GM23338 (cell line): ENCODE measurements around the gene EVL. TPM values are rescaled to one million over a fixed set of nuclear protein-coding genes. Genes with fewer than 3 reads are reported as not detected.

ENCODE experiments used
- ATAC-seq: fragments of 200-7000 bp; cut with Tn5 transposase; 3 replicates; pipeline ENCODE4 v1.9.1; 2020
- DNase-seq: peaks from one replicate; pipeline ENCODE4 v3.0.0-alpha.2; 2015; ENCODE audit warnings: low spot score
- H2AFZ ChIP-seq: fragments of 200-600 bp; sonication (generic); 2 replicates; pipeline ENCODE4 v1.8.0; 2016; ENCODE audit warnings: antibody characterized with exemption, mild to moderate bottlenecking, moderate library complexity
- H3F3A ChIP-seq: fragments of 200-600 bp; sonication (generic); replicated peaks from 2 replicates; pipeline ENCODE4 v1.8.0; 2017; ENCODE audit warnings: antibody characterized with exemption, mixed run types, low read depth
- H3K27ac ChIP-seq: fragments of 200-600 bp; sonication (generic); 2 replicates; pipeline ENCODE4 v1.6.1; 2016; ENCODE audit warnings: low read depth
- H3K27me3 ChIP-seq: fragments of 200-600 bp; sonication (generic); 2 replicates; pipeline ENCODE4 v1.8.0; 2016; ENCODE audit warnings: mild to moderate bottlenecking, mixed run types, moderate library complexity; ENCODE audit not compliant: insufficient read depth
- H3K36me3 ChIP-seq: fragments of 200-600 bp; sonication (generic); 2 replicates; pipeline ENCODE4 v1.8.0; 2016; ENCODE audit warnings: mild to moderate bottlenecking; ENCODE audit not compliant: insufficient read depth
- H3K4me1 ChIP-seq: fragments of 200-600 bp; sonication (generic); 2 replicates; pipeline ENCODE4 v1.8.0; 2016; ENCODE audit warnings: mild to moderate bottlenecking, moderate library complexity; ENCODE audit not compliant: insufficient read depth
- H3K4me2 ChIP-seq: fragments of 200-600 bp; sonication (generic); 2 replicates; pipeline ENCODE4 v1.7.1; 2017; ENCODE audit warnings: mixed run types
- H3K4me3 ChIP-seq: fragments of 200-600 bp; sonication (generic); 2 replicates; pipeline ENCODE4 v1.6.1; 2016; ENCODE audit warnings: mixed run types
- H3K79me2 ChIP-seq: fragments of 200-600 bp; sonication (generic); replicated peaks from 2 replicates; pipeline ENCODE4 v1.8.0; 2017; ENCODE audit warnings: mild to moderate bottlenecking; ENCODE audit not compliant: insufficient read depth
- H3K9me2 ChIP-seq: fragments of 200-600 bp; sonication (generic); 2 replicates; pipeline ENCODE4 v1.8.0; 2017; ENCODE audit not compliant: insufficient read depth
- H4K20me1 ChIP-seq: fragments of 200-600 bp; sonication (generic); replicated peaks from 2 replicates; pipeline ENCODE4 v1.8.0; 2017; ENCODE audit warnings: mild to moderate bottlenecking; ENCODE audit not compliant: insufficient read depth
- H3K27ac Mint-ChIP-seq: 2 replicates; pipeline ENCODE4 v1.8.0; 2020; ENCODE audit warnings: inconsistent platforms, mild to moderate bottlenecking, moderate library complexity, mixed read lengths
- H3K27me3 Mint-ChIP-seq: 3 replicates; pipeline ENCODE4 v1.8.0; 2022; ENCODE audit warnings: low read depth, mild to moderate bottlenecking, moderate library complexity, mixed read lengths, inconsistent platforms; ENCODE audit not compliant: insufficient read depth, poor library complexity
- H3K36me3 Mint-ChIP-seq: 3 replicates; pipeline ENCODE4 v1.8.0; 2021; ENCODE audit warnings: low read depth, mild to moderate bottlenecking, inconsistent platforms, moderate library complexity, mixed read lengths
- H3K4me1 Mint-ChIP-seq: 3 replicates; pipeline ENCODE4 v1.8.0; 2020; ENCODE audit warnings: mild to moderate bottlenecking, inconsistent platforms, mixed read lengths
- H3K4me3 Mint-ChIP-seq: 3 replicates; pipeline ENCODE4 v1.8.0; 2021; ENCODE audit warnings: moderate library complexity, mild to moderate bottlenecking, inconsistent platforms, mixed read lengths
- H3K9me3 Mint-ChIP-seq: 3 replicates; pipeline ENCODE4 v1.8.0; 2020; ENCODE audit warnings: moderate library complexity, mild to moderate bottlenecking, inconsistent platforms, mixed read lengths
- CREB1 ChIP-seq: fragments of 250-450 bp; sonication (Bioruptor Pico); IDR thresholded peaks from 2 replicates; pipeline ENCODE4 v1.5.0; 2020; ENCODE audit warnings: low read depth, mild to moderate bottlenecking, moderate library complexity
- EZH2 ChIP-seq: fragments of 200-600 bp; sonication (generic); IDR thresholded peaks from one replicate; pipeline ENCODE4 v1.8.0; 2017; ENCODE audit warnings: antibody characterized with exemption, mild to moderate bottlenecking, low read depth; ENCODE audit not compliant: unreplicated experiment
- JUNB ChIP-seq: IDR thresholded peaks from one replicate; pipeline ENCODE4 v1.6.1; 2016; ENCODE audit warnings: antibody characterized with exemption; ENCODE audit not compliant: unreplicated experiment
- NANOG ChIP-seq: IDR thresholded peaks from 2 replicates; pipeline ENCODE4 v1.6.1; 2016; ENCODE audit warnings: antibody characterized with exemption, borderline replicate concordance
- POLR2AphosphoS5 ChIP-seq: IDR thresholded peaks from 2 replicates; pipeline ENCODE4 v1.6.1; 2016; ENCODE audit warnings: antibody characterized with exemption, low read depth
- STAT1 ChIP-seq: IDR thresholded peaks from one replicate; pipeline ENCODE4 v1.6.1; 2016; ENCODE audit warnings: antibody characterized with exemption; ENCODE audit not compliant: unreplicated experiment
- ZNF114 ChIP-seq: fragments of 250-450 bp; sonication (Bioruptor Pico); IDR thresholded peaks from 2 replicates; pipeline ENCODE4 v1.5.0; 2020; ENCODE audit warnings: mild to moderate bottlenecking, moderate library complexity
- ZNF331 ChIP-seq: fragments of 250-450 bp; sonication (Bioruptor Pico); IDR thresholded peaks from 2 replicates; pipeline ENCODE4 v1.5.0; 2020; ENCODE audit warnings: low read depth, mild to moderate bottlenecking, moderate library complexity
- polyA plus RNA-seq: library from polyadenylated mRNA; unstranded; fragments of >200 nt; fragmentation: Nextera tagmentation; extraction: Ambion mirVana; gene quantifications from 2 replicates; pipeline ENCODE4 v1.2.1, GENCODE V29; 2016
- total RNA-seq: library from RNA; depleted of rRNA; stranded (reverse); fragments of >200 nt; shearing (Covaris generic); gene quantifications from 2 replicates; pipeline ENCODE4 v1.2.3, GENCODE V29; 2014
- TF ChIP-seq, protein P1 (sequence below): fragments of 250-450 bp; sonication (Bioruptor Pico); IDR thresholded peaks from 2 replicates; pipeline ENCODE4 v1.5.0; 2020; ENCODE audit warnings: mild to moderate bottlenecking, moderate library complexity
- TF ChIP-seq, protein P2 (sequence below): IDR thresholded peaks from 2 replicates; pipeline ENCODE4 v1.6.1; 2016; ENCODE audit warnings: antibody characterized with exemption
- TF ChIP-seq, protein P3 (sequence below), 2 experiments: fragments of 200-600 bp in 1 of 2; sonication (generic) in 1 of 2; conservative IDR thresholded peaks; 2 replicates each; pipeline versions ENCODE4 v1.5.1 to v1.6.1; 2016 to 2017; ENCODE audit warnings: antibody characterized with exemption in 2 of 2, low read depth in 2 of 2, mild to moderate bottlenecking in 2 of 2, moderate library complexity in 1 of 2
- TF ChIP-seq, protein P4 (sequence below): IDR thresholded peaks from one replicate; pipeline ENCODE4 v1.6.1; 2018; ENCODE audit warnings: antibody characterized with exemption; ENCODE audit not compliant: unreplicated experiment

Gene EVL
- total and polyA plus RNA-seq, 2 experiments from 2014 or later = 28.2 to 50.5 TPM

DNA sequence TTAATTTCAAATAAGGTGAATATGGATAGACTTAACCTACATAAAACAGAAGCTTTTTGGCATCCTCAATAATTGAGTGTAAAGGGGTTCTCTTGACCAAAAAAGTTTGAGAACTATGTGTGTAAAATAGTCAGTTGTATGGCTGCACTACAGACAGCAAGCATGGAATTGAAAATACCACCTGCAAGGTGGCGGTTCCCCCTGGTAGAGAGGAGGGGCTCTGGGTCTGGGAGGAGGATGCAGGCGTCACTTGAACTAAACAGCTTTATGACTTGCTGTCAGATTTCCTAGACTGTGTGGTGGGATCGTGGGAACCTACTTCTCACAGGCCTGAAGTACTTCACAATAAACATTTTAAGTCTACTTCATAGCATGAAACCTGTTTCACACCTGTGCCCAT lies 6.3 kb downstream of the EVL start:
- Histone ChIP-seq H3K36me3 (no peaks in the 10 kb centered on the region), H3F3A (no peaks in the 10 kb centered on the region), H3K79me2 (no peaks in the 10 kb centered on the region), H3K4me3 (no peak overlapping the region), H3K9me2 (no peaks in the 10 kb centered on the region), H2AFZ (no peak overlapping the region), H3K4me2 (no peak overlapping the region), H3K4me1 (no peaks in the 10 kb centered on the region), H3K27ac (no peak overlapping the region), H4K20me1 (peaks cover 6% of the 10 kb centered on the region), H3K27me3 (no peaks in the 10 kb centered on the region)
- H3K27me3 Mint-ChIP-seq = peaks cover 15% of the 10 kb centered on the region
- TF ChIP-seq, protein P1, sequence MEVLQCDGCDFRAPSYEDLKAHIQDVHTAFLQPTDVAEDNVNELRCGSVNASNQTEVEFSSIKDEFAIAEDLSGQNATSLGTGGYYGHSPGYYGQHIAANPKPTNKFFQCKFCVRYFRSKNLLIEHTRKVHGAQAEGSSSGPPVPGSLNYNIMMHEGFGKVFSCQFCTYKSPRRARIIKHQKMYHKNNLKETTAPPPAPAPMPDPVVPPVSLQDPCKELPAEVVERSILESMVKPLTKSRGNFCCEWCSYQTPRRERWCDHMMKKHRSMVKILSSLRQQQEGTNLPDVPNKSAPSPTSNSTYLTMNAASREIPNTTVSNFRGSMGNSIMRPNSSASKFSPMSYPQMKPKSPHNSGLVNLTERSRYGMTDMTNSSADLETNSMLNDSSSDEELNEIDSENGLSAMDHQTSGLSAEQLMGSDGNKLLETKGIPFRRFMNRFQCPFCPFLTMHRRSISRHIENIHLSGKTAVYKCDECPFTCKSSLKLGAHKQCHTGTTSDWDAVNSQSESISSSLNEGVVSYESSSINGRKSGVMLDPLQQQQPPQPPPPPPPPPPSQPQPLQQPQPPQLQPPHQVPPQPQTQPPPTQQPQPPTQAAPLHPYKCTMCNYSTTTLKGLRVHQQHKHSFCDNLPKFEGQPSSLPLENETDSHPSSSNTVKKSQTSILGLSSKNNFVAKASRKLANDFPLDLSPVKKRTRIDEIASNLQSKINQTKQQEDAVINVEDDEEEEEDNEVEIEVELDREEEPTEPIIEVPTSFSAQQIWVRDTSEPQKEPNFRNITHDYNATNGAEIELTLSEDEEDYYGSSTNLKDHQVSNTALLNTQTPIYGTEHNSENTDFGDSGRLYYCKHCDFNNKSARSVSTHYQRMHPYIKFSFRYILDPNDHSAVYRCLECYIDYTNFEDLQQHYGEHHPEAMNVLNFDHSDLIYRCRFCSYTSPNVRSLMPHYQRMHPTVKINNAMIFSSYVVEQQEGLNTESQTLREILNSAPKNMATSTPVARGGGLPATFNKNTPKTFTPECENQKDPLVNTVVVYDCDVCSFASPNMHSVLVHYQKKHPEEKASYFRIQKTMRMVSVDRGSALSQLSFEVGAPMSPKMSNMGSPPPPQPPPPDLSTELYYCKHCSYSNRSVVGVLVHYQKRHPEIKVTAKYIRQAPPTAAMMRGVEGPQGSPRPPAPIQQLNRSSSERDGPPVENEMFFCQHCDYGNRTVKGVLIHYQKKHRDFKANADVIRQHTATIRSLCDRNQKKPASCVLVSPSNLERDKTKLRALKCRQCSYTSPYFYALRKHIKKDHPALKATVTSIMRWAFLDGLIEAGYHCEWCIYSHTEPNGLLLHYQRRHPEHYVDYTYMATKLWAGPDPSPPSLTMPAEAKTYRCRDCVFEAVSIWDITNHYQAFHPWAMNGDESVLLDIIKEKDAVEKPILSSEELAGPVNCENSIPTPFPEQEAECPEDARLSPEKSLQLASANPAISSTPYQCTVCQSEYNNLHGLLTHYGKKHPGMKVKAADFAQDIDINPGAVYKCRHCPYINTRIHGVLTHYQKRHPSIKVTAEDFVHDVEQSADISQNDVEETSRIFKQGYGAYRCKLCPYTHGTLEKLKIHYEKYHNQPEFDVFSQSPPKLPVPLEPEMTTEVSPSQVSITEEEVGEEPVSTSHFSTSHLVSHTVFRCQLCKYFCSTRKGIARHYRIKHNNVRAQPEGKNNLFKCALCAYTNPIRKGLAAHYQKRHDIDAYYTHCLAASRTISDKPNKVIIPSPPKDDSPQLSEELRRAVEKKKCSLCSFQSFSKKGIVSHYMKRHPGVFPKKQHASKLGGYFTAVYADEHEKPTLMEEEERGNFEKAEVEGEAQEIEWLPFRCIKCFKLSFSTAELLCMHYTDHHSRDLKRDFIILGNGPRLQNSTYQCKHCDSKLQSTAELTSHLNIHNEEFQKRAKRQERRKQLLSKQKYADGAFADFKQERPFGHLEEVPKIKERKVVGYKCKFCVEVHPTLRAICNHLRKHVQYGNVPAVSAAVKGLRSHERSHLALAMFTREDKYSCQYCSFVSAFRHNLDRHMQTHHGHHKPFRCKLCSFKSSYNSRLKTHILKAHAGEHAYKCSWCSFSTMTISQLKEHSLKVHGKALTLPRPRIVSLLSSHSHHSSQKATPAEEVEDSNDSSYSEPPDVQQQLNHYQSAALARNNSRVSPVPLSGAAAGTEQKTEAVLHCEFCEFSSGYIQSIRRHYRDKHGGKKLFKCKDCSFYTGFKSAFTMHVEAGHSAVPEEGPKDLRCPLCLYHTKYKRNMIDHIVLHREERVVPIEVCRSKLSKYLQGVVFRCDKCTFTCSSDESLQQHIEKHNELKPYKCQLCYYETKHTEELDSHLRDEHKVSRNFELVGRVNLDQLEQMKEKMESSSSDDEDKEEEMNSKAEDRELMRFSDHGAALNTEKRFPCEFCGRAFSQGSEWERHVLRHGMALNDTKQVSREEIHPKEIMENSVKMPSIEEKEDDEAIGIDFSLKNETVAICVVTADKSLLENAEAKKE = no peak
- TF ChIP-seq NANOG (no peak), EZH2 (no peak), STAT1 (no peak), POLR2AphosphoS5 (no peak), CREB1 (CRISPR knock-in tag) (no peak), ZNF114 (CRISPR knock-in tag) (no peak), JUNB (no peak), ZNF331 (CRISPR knock-in tag) (no peak)
- TF ChIP-seq, protein P2, sequence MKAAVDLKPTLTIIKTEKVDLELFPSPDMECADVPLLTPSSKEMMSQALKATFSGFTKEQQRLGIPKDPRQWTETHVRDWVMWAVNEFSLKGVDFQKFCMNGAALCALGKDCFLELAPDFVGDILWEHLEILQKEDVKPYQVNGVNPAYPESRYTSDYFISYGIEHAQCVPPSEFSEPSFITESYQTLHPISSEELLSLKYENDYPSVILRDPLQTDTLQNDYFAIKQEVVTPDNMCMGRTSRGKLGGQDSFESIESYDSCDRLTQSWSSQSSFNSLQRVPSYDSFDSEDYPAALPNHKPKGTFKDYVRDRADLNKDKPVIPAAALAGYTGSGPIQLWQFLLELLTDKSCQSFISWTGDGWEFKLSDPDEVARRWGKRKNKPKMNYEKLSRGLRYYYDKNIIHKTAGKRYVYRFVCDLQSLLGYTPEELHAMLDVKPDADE = no peak
- TF ChIP-seq, protein P3, sequence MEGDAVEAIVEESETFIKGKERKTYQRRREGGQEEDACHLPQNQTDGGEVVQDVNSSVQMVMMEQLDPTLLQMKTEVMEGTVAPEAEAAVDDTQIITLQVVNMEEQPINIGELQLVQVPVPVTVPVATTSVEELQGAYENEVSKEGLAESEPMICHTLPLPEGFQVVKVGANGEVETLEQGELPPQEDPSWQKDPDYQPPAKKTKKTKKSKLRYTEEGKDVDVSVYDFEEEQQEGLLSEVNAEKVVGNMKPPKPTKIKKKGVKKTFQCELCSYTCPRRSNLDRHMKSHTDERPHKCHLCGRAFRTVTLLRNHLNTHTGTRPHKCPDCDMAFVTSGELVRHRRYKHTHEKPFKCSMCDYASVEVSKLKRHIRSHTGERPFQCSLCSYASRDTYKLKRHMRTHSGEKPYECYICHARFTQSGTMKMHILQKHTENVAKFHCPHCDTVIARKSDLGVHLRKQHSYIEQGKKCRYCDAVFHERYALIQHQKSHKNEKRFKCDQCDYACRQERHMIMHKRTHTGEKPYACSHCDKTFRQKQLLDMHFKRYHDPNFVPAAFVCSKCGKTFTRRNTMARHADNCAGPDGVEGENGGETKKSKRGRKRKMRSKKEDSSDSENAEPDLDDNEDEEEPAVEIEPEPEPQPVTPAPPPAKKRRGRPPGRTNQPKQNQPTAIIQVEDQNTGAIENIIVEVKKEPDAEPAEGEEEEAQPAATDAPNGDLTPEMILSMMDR (conservative IDR thresholded peaks at IDR 0.05; ENCODE audit: low read depth in 2 of 2) = no peak
- TF ChIP-seq, protein P4, sequence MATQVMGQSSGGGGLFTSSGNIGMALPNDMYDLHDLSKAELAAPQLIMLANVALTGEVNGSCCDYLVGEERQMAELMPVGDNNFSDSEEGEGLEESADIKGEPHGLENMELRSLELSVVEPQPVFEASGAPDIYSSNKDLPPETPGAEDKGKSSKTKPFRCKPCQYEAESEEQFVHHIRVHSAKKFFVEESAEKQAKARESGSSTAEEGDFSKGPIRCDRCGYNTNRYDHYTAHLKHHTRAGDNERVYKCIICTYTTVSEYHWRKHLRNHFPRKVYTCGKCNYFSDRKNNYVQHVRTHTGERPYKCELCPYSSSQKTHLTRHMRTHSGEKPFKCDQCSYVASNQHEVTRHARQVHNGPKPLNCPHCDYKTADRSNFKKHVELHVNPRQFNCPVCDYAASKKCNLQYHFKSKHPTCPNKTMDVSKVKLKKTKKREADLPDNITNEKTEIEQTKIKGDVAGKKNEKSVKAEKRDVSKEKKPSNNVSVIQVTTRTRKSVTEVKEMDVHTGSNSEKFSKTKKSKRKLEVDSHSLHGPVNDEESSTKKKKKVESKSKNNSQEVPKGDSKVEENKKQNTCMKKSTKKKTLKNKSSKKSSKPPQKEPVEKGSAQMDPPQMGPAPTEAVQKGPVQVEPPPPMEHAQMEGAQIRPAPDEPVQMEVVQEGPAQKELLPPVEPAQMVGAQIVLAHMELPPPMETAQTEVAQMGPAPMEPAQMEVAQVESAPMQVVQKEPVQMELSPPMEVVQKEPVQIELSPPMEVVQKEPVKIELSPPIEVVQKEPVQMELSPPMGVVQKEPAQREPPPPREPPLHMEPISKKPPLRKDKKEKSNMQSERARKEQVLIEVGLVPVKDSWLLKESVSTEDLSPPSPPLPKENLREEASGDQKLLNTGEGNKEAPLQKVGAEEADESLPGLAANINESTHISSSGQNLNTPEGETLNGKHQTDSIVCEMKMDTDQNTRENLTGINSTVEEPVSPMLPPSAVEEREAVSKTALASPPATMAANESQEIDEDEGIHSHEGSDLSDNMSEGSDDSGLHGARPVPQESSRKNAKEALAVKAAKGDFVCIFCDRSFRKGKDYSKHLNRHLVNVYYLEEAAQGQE = no peak
- no peak overlapping the region for H3K4me3 Mint-ChIP-seq
- H3K4me1 Mint-ChIP-seq = peaks cover 22% of the 10 kb centered on the region
- DNase-seq (no peak), ATAC-seq (no peak)
- H3K36me3 Mint-ChIP-seq = no peaks in the 10 kb centered on the region; the same call in 2 of the 3 replicates
- no peaks in the 10 kb centered on the region for H3K9me3 Mint-ChIP-seq
- H3K27ac Mint-ChIP-seq = no peak overlapping the region
